ENCODE data around the gene ACAP3.

- TF ChIP-seq CTCF (IDR thresholded peaks at IDR 0.05; ENCODE audit: low read depth, low read length) = no peak
- TF ChIP-seq EZH2phosphoT487 (IDR thresholded peaks at IDR 0.05; ENCODE audit: low read depth) = no peak
These were observed 11.4 kb downstream of the ACAP3 start for GRCh38 chr1:1296070-1297061.

Measured in OCI-LY3 (cell line).